ENCODE results near the gene C17orf50. TPM values are rescaled to one million over a fixed set of nuclear protein-coding genes. Genes with fewer than 3 reads are reported as not detected.

Gene C17orf50
- total RNA-seq, 2 experiments from 2014 or later: not detected

DNA sequence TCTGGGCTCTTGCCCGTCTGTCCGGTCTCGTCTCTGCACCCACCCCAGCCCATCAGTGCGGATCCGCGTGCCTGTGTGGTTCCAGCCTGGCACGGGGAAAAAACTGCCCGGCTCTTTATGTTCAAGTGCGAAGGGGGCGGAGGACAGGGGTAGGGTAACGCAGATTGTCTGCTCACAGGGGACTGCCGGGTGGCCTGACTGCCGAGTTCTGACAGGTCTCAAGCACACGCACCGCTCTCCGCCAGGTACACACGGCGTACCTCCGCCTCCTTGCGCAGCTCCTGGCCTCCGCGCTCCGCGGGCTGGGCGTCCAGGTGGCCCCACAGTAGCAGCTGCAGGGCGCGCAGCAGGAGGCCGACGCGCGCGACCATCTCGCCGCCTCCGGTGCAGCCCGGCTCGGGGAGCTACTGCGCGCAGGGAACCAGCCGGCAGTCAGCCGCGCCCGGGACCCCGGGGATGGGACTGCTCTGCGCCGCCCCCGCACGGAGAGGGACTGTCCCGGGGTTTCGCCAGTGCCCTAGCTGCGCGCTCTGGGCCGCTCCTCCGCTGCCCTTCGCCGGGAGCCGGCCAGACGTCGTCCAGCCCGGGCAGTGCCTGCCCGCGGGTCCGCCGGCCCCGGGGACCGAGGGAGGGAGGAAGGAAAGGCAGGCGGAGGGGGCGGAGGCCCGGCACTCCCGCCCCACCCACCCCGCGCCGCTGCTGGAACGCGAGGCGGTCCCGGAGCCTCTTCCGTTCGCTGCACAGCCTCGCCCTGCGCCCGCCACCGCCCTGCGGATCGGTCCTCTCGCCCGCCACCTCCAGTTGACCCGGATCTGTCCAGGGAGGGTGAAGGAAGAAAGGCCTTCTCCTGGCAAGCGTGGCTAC is 34.6 kb downstream of the C17orf50 start, which contains the start of gene MMP28:
TSS of gene MMP28 (minus strand) at position 635 of the 864 bp plus-strand sequence. CDS start at position 371, 264 bp downstream.
- Mint-ChIP-seq H3K4me1 (ENCODE audit: low read depth) (peaks cover 14% of the 10 kb centered on the region), H3K27me3 (peaks cover 45% of the 10 kb centered on the region)
- intact Hi-C loops (cut with micrococcal nuclease): no loop called here

DNA sequence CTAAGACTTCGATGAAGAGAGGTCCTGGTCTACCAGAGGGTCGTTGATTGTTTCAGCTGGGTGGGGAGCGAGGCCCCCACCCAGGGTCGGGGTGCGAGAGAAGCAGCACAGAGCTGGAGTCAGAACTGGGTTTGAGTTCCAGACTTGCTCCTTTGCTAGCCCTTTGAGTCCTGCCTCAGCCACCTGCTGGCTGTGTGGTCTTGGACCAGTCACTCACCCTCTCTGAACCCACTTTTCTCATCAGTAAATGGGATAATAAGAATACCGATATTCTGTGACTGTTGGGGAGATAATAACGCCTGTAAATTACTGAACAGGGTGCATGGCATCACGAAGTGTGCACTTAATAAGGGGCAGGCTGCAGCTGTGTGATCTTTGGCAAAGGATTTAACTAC is 35.2 kb downstream of the C17orf50 start:
- no peaks in the 10 kb centered on the region for H3K36me3 Mint-ChIP-seq
- no peak for DNase-seq
- no peak overlapping the region for H3K27ac Mint-ChIP-seq
- H3K9me3 Mint-ChIP-seq: no peaks in the 10 kb centered on the region
- ChIA-PET POLR2A (interaction anchor here (1.0 to 2.5 kb wide), 2 partner anchors 13 to 31 kb away, joined by 3 to 11 read pairs; partner anchors contain the start of gene TAF15), CTCF (interaction anchor here (1.0 to 7.2 kb wide), 7 partner anchors 8 to 80 kb away, joined by 3 to 60 read pairs (median 5); partner anchors contain the start of gene TAF15)
- H3K4me1 Mint-ChIP-seq (ENCODE audit: low read depth): peaks cover 14% of the 10 kb centered on the region
- H3K4me3 Mint-ChIP-seq: peak overlapping the region; percentile 60
- intact Hi-C loops (cut with micrococcal nuclease): no loop called here
- H3K27me3 Mint-ChIP-seq: peaks cover 45% of the 10 kb centered on the region

More for the DNA sequence above, 34.6 kb downstream of the C17orf50 start, which contains the start of gene MMP28:
- ChIA-PET POLR2A (interaction anchor here (1.0 to 2.5 kb wide), 2 partner anchors 13 to 31 kb away, joined by 3 to 11 read pairs; partner anchors contain the start of gene TAF15), CTCF (interaction anchor here (1.0 to 7.2 kb wide), 5 partner anchors 9 to 79 kb away, joined by 3 to 60 read pairs (median 5); partner anchors contain the start of gene TAF15)
- Mint-ChIP-seq H3K9me3 (no peaks in the 10 kb centered on the region), H3K27ac (no peak within 1 kb of the TSS), H3K4me3 (peak within 1 kb of the TSS; percentile 60), H3K36me3 (no peaks in the 10 kb centered on the region)
- DNase-seq: peak; percentile 53

DNA sequence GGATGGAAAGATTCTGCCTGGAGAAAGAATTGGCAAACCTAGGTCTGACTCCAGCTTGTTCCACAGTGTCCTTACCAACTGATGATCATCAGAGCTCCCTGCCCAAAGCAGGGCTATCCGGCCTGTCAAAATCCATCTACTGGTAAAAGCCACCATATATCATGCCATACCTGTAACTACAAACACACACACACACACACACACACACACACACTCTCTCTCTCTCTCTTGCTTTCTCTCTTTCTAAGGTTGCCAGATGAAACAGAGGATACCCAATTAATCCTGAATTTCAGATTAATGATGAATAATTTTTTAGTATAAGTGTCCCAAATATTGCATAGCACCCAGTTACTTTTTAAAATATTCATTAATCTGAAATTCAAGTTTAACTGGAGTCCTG is 36.3 kb downstream of the C17orf50 start:
- no peaks in the 10 kb centered on the region for H3K36me3 Mint-ChIP-seq
- H3K4me3 Mint-ChIP-seq: no peak overlapping the region
- no peak overlapping the region for H3K27ac Mint-ChIP-seq
- ChIA-PET CTCF (interaction anchor here (1.4 to 7.2 kb wide), 4 partner anchors 8 to 32 kb away, joined by 4 to 60 read pairs (median 8); partner anchors contain the start of gene TAF15), POLR2A (interaction anchor here (0.6 to 2.5 kb wide), 2 partner anchors 12 to 32 kb away, joined by 3 to 11 read pairs; partner anchors contain the start of gene TAF15)
- no peak for DNase-seq
- H3K4me1 Mint-ChIP-seq (ENCODE audit: low read depth): peaks cover 18% of the 10 kb centered on the region
- intact Hi-C loops (cut with micrococcal nuclease): no loop called here
- peaks cover 45% of the 10 kb centered on the region for H3K27me3 Mint-ChIP-seq
- no peaks in the 10 kb centered on the region for H3K9me3 Mint-ChIP-seq

- Mint-ChIP-seq H3K4me3 (no peak overlapping the region), H3K36me3 (no peaks in the 10 kb centered on the region), H3K9me3 (no peaks in the 10 kb centered on the region), H3K27ac (no peak overlapping the region), H3K4me1 (ENCODE audit: low read depth) (peaks cover 18% of the 10 kb centered on the region), H3K27me3 (peaks cover 40% of the 10 kb centered on the region)
- DNase-seq: no peak
- intact Hi-C loops (cut with micrococcal nuclease): no loop called here
- CTCF ChIA-PET: interaction anchor here (1.4 to 7.2 kb wide), 4 partner anchors 8 to 33 kb away, joined by 4 to 60 read pairs (median 8); partner anchors contain the start of gene TAF15
- POLR2A ChIA-PET: interaction anchor here (0.7 kb wide), 1 partner anchor 27 kb away, joined by 4 read pairs; no protein-coding TSS in a partner anchor
These were observed 36.7 kb downstream of the C17orf50 start for GRCh38 chr17:35797370-35797769.

- Mint-ChIP-seq H3K9me3 (no peaks in the 10 kb centered on the region), H3K27me3 (peaks cover 37% of the 10 kb centered on the region), H3K27ac (no peak overlapping the region), H3K4me3 (no peak overlapping the region), H3K36me3 (no peaks in the 10 kb centered on the region), H3K4me1 (ENCODE audit: low read depth) (peaks cover 21% of the 10 kb centered on the region)
- DNase-seq: no peak
- ChIA-PET CTCF (interaction anchor here (7.2 kb wide), 1 partner anchor 33 kb away, joined by 60 read pairs; no protein-coding TSS in a partner anchor), POLR2A (interaction anchor here (0.7 kb wide), 1 partner anchor 28 kb away, joined by 4 read pairs; no protein-coding TSS in a partner anchor)
- intact Hi-C loops (cut with micrococcal nuclease): no loop called here
These were observed 37.2 kb downstream of the C17orf50 start for GRCh38 chr17:35797918-35798317.

DNA sequence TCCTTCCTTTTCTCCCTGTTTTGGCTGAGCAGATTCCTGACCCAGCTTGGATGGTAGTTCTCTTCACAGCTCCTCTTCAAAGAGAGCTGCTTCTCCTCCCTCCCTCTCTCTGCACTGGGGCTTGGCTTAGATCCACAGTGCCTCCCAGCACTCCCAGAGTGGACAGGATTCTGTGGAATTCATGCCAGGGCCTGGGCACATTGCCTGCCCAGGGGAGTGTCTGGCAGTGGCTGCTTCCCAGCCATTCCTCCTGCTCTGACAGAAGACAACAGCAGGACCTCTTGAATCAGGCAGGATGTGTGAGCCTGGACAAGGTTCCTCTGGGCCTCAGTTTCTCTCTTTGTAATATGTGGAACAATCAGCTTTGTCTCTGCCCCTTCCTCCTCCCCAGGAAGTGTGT is 39.3 kb downstream of the C17orf50 start:
- intact Hi-C loops (cut with micrococcal nuclease): loop anchor here (10.0 kb wide), 1 partner anchor 55 kb away; no protein-coding TSS in a partner anchor
- Mint-ChIP-seq H3K27ac (no peak overlapping the region), H3K36me3 (no peaks in the 10 kb centered on the region), H3K4me1 (ENCODE audit: low read depth) (peaks cover 25% of the 10 kb centered on the region), H3K9me3 (no peaks in the 10 kb centered on the region), H3K27me3 (peaks cover 24% of the 10 kb centered on the region), H3K4me3 (no peak overlapping the region)
- ChIA-PET CTCF (interaction anchor here (1.1 to 7.2 kb wide), 3 partner anchors 9 to 35 kb away, joined by 3 to 60 read pairs (median 3); no protein-coding TSS in a partner anchor), POLR2A (no interaction called here)
- no peak for DNase-seq

DNA sequence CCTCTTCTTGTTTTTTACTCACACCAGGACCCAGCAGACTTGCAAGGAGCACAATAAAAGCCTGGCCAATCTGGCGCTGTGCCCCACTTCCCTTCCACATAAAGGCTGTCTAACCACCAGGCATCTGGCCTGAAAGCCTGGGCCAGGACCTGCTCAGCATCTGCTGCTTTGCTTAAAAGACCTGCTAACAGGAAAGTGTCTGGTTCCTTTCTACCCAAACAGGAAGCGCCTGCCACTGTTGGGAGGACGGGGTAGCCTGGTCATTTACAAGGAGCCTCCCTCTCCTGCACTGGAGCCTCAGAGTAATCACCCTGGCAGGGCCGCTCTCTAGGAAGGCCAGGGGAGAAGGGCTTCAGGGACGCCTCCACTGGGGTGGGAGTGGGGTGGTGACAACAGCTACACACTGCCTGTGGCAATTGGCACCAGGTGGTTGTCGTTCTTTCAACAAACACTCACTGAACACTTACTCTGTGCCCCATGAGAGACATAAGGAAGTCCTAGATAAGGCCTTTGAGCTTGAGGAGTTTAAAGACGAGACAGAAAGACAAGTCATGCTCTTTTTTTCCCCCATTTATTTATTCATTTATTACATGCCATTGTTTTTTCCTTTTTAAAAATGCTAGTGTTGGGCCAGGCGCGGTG is 41.0 kb downstream of the C17orf50 start:
- Mint-ChIP-seq H3K36me3 (no peaks in the 10 kb centered on the region), H3K27ac (no peak overlapping the region), H3K4me1 (ENCODE audit: low read depth) (peaks cover 17% of the 10 kb centered on the region), H3K9me3 (no peaks in the 10 kb centered on the region), H3K4me3 (no peak overlapping the region), H3K27me3 (peaks cover 12% of the 10 kb centered on the region)
- intact Hi-C loops (cut with micrococcal nuclease): loop anchor here (10.0 kb wide), 1 partner anchor 57 kb away; no protein-coding TSS in a partner anchor
- POLR2A ChIA-PET: no interaction called here
- CTCF ChIA-PET: interaction anchor here (0.6 to 0.8 kb wide), 2 partner anchors 35 to 38 kb away, joined by 3 read pairs; no protein-coding TSS in a partner anchor
- DNase-seq: no peak

DNA sequence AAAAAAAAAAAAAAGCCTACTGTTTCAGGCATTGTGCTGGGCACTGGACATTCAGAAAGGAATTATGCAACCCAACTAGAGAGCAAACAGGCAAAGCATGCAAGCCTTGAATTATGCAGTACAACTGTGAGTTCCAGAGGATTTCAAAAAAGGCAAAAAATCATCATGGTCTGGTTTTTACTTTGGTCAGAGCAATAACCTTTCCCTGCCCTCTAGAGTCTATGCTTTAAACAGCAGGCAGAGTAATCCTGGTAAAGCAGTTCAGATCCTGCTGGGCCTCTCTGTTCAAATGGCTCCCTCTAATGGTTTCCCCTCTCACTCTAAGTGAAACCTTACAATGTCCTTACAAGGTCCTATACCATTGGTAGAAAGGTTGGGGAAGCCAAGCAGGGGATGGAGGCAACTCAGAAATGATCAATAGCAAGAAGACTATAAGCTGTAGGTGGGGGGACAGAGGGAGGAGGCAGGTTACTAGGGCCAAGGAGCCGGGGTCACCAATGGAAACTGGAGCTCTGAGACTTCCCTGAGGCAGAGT is 44.0 kb downstream of the C17orf50 start:
- ChIA-PET CTCF (interaction anchor here (0.6 to 9.8 kb wide), 14 partner anchors 8 to 1137 kb away, joined by 3 to 336 read pairs (median 5); no protein-coding TSS in a partner anchor), POLR2A (interaction anchor here (1.1 kb wide), 1 partner anchor 40 kb away, joined by 7 read pairs; no protein-coding TSS in a partner anchor)
- Mint-ChIP-seq H3K9me3 (no peaks in the 10 kb centered on the region), H3K27ac (peak overlapping the region; percentile 2), H3K4me1 (ENCODE audit: low read depth) (peaks cover 31% of the 10 kb centered on the region), H3K27me3 (no peaks in the 10 kb centered on the region), H3K4me3 (no peak overlapping the region), H3K36me3 (peaks cover 2% of the 10 kb centered on the region)
- peak; percentile 58 for DNase-seq
- intact Hi-C loops (cut with micrococcal nuclease): loop anchor here (1.0 to 10.0 kb wide), 3 partner anchors 40 to 742 kb away; partner anchors contain the start of gene RFFL

- Mint-ChIP-seq H3K4me3 (peak overlapping the region; percentile 81), H3K36me3 (peaks cover 14% of the 10 kb centered on the region), H3K9me3 (no peaks in the 10 kb centered on the region), H3K4me1 (ENCODE audit: low read depth) (peaks cover 42% of the 10 kb centered on the region), H3K27me3 (no peaks in the 10 kb centered on the region), H3K27ac (peak overlapping the region; percentile 99)
- no peak for DNase-seq
- intact Hi-C loops (cut with micrococcal nuclease): loop anchor here (2.0 to 10.0 kb wide), 5 partner anchors 63 to 745 kb away; partner anchors contain the start of genes AP2B1, RFFL, SLFN11 and SLFN5
- POLR2A ChIA-PET: interaction anchor here (0.6 to 3.5 kb wide), 4 partner anchors 19 to 739 kb away, joined by 3 to 30 read pairs (median 4); no protein-coding TSS in a partner anchor
- CTCF ChIA-PET: interaction anchor here (1.2 to 9.8 kb wide), 9 partner anchors 9 to 341 kb away, joined by 3 to 336 read pairs (median 5); partner anchors contain the start of gene MMP28
These were observed 46.9 kb downstream of the C17orf50 start for GRCh38 chr17:35807371-35808144.

DNA sequence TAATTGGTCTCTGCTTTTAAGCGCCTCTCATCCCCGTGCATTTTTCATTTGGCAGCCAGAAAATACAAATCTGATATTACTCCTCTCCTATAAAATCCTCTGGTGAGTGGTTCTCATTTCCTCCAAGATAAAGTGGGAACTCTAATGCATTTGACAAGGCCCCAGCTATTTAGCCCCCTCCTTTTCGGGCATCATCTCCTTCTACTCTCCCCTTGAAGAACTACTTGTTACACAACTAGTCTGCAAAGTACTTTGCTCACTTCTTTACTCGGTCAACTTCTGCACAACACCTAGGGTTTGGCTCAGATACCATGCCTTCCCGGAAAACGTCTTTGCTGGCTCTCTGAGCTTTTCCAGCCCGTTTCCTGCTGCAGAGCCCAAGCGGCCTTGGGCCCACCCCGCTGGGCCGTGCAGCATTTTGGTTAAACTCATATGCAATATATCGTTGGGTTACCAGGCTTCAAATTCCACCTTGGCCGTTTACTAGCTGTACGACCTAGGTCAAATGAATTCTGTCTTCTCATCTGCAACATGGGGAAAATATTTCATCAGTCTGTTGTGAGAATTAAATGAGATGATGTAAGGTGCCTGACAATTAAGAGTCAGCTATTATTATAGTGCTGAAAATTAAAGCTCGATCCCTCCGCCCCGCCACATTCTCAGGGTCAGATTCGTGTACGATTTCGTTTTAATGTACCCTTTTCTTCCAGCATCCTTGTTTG is 47.7 kb downstream of the C17orf50 start:
- peaks cover 41% of the 10 kb centered on the region for H3K4me1 Mint-ChIP-seq (ENCODE audit: low read depth)
- no peak for DNase-seq
- CTCF ChIA-PET: interaction anchor here (0.7 to 9.8 kb wide), 23 partner anchors 8 to 674 kb away, joined by 3 to 336 read pairs (median 4); partner anchors contain the start of genes MMP28 and RASL10B

More for the DNA sequence above, 47.7 kb downstream of the C17orf50 start:
- H3K9me3 Mint-ChIP-seq: no peaks in the 10 kb centered on the region
- H3K36me3 Mint-ChIP-seq: peaks cover 14% of the 10 kb centered on the region
- POLR2A ChIA-PET: interaction anchor here (0.6 to 3.5 kb wide), 21 partner anchors 9 to 738 kb away, joined by 3 to 30 read pairs (median 4); partner anchors contain the start of genes AP2B1, CCL3, CCL5 and MMP28
- intact Hi-C loops (cut with micrococcal nuclease): loop anchor here (2.0 to 10.0 kb wide), 5 partner anchors 64 to 746 kb away; partner anchors contain the start of genes AP2B1, RFFL, SLFN11 and SLFN5
- peak overlapping the region; percentile 99 for H3K27ac Mint-ChIP-seq
- H3K27me3 Mint-ChIP-seq: no peaks in the 10 kb centered on the region
- H3K4me3 Mint-ChIP-seq: peak overlapping the region; percentile 81

Measured in activated CD4-positive, alpha-beta memory T cell treated with anti-CD3 and anti-CD28 coated beads for 36 hours (primary cell).